HL-60 (cell line): ENCODE measurements around the gene B9D2.
"Not testable (repeated sequence)": the region's sequence is repeated elsewhere in the genome, so short reads cannot be mapped to it uniquely, and the experiment has no call there.

Source experiments
- DNase-seq, 2 experiments: peaks; one replicate each; pipeline ENCODE4 v3.0.0-alpha.2; 2010 to 2020; ENCODE audit warnings: low read depth in 1 of 2, low spot score in 1 of 2
- H3K27ac ChIP-seq: fragments of 250-450 bp; sonication (Bioruptor Pico); replicated peaks from 2 replicates; pipeline ENCODE4 v1.5.1; 2020; ENCODE audit warnings: mild to moderate bottlenecking, moderate library complexity
- H3K27me3 ChIP-seq: fragments of 250-450 bp; sonication (Bioruptor Pico); 2 replicates; pipeline ENCODE4 v1.5.1; 2021; ENCODE audit warnings: mild to moderate bottlenecking, moderate library complexity; ENCODE audit not compliant: insufficient read depth, poor library complexity, severe bottlenecking
- H3K4me3 ChIP-seq: replicated peaks from 2 replicates; pipeline ENCODE4 v1.5.1; 2011; ENCODE audit warnings: mild to moderate bottlenecking, control low read depth, low read length; ENCODE audit not compliant: insufficient read depth
- CTCF ChIP-seq: IDR thresholded peaks from one replicate; pipeline ENCODE4 v1.5.1; 2011; ENCODE audit warnings: low read length, control low read depth, inconsistent platforms; ENCODE audit not compliant: insufficient read depth
- GABPA ChIP-seq: IDR thresholded peaks from 2 replicates; pipeline ENCODE4 v1.6.1; 2012; ENCODE audit warnings: low read depth
- POLR2AphosphoS5 ChIP-seq: IDR thresholded peaks from 2 replicates; pipeline ENCODE4 v1.6.1; 2012; ENCODE audit warnings: low read depth
- SPI1 ChIP-seq: IDR thresholded peaks from 2 replicates; pipeline ENCODE4 v1.6.1; 2012; ENCODE audit warnings: low read depth, mild to moderate bottlenecking, borderline replicate concordance
- TF ChIP-seq, protein P1 (sequence below): IDR thresholded peaks from 2 replicates; pipeline ENCODE4 v1.6.1; 2012; ENCODE audit warnings: low read depth; ENCODE audit not compliant: insufficient replicate concordance

The B9D2 gene

GRCh38 chr19:41386442-41386841, 22.5 kb upstream of the B9D2 start:
- TF ChIP-seq SPI1: no peak
- no peak for TF ChIP-seq CTCF
- TF ChIP-seq POLR2AphosphoS5: no peak
- TF ChIP-seq, protein P1, sequence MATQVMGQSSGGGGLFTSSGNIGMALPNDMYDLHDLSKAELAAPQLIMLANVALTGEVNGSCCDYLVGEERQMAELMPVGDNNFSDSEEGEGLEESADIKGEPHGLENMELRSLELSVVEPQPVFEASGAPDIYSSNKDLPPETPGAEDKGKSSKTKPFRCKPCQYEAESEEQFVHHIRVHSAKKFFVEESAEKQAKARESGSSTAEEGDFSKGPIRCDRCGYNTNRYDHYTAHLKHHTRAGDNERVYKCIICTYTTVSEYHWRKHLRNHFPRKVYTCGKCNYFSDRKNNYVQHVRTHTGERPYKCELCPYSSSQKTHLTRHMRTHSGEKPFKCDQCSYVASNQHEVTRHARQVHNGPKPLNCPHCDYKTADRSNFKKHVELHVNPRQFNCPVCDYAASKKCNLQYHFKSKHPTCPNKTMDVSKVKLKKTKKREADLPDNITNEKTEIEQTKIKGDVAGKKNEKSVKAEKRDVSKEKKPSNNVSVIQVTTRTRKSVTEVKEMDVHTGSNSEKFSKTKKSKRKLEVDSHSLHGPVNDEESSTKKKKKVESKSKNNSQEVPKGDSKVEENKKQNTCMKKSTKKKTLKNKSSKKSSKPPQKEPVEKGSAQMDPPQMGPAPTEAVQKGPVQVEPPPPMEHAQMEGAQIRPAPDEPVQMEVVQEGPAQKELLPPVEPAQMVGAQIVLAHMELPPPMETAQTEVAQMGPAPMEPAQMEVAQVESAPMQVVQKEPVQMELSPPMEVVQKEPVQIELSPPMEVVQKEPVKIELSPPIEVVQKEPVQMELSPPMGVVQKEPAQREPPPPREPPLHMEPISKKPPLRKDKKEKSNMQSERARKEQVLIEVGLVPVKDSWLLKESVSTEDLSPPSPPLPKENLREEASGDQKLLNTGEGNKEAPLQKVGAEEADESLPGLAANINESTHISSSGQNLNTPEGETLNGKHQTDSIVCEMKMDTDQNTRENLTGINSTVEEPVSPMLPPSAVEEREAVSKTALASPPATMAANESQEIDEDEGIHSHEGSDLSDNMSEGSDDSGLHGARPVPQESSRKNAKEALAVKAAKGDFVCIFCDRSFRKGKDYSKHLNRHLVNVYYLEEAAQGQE: no peak
- TF ChIP-seq GABPA: no peak
- Histone ChIP-seq H3K27me3 (no peaks in the 10 kb centered on the region), H3K4me3 (no peak overlapping the region), H3K27ac (no peak overlapping the region; the same call in 1 of the 2 replicates)
- DNase-seq: no peak

- Histone ChIP-seq H3K4me3 (no peak overlapping the region), H3K27ac (no peak overlapping the region), H3K27me3 (no peaks in the 10 kb centered on the region)
- no peak for DNase-seq
- TF ChIP-seq, protein P1: no peak
- TF ChIP-seq POLR2AphosphoS5 (no peak), SPI1 (no peak), GABPA (no peak), CTCF (no peak)
Measured at GRCh38 chr19:41384351-41384750, 20.4 kb upstream of the B9D2 start.

DNA sequence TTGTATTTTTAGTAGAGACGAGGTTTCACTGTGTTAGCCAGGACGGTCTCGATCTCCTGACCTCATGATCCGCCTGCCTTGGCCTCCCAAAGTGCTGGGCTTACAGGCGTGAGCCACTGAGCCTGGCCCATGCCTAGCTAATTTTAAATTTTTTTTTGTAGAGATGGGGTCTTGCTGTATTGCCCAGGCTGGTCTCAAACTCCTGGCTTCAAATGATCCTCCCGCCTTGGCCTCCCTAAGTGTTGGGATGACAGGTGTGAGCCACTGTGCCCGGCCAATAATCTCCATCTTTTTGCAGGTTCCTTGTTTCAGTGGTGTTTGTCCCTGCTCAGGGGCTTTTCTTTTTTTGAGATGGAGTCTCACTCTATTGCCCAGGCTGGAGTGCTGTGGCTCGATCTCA, 17.6 kb upstream of the B9D2 start:
- H3K27ac ChIP-seq, DNase-seq, H3K27me3 ChIP-seq, H3K4me3 ChIP-seq: not testable (repeated sequence)

DNA sequence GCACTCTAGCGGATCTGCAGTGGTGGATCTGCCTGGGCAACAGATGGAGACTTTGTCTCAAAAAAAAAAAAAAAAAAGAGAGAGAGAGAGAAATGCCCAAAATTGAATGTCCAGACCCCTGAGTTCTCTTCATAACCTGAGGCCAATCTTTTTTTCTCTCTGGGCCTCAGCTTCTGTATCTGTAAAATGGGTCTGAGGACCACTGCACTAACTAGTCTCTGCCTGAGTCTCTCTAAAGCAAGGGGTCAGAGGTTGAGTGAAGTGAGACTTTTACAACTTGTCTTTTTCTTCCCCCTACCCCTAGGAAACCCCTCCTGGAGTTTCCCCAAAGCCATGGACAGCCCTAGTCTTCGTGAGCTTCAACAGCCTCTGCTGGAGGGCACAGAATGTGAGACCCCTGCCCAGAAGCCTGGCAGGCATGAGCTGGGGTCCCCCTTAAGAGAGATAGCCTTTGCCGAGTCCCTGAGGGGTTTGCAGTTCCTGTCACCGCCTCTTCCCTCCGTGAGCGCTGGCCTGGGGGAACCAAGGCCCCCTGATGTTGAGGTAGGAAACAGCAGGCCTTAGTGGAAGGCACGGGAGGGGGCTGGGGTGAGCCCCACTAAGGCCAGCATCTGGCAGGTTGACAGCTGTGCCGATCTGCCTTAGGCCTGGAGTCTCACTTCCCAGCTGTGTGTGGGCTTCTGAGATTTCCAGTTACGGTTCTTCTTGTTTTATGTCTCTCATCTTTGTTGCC, 14.2 kb upstream of the B9D2 start:
- H3K4me3 ChIP-seq: no peak overlapping the region
- DNase-seq: no peak
- no peak overlapping the region for H3K27ac ChIP-seq
- no peaks in the 10 kb centered on the region for H3K27me3 ChIP-seq
- TF ChIP-seq SPI1 (no peak), CTCF (no peak), POLR2AphosphoS5 (no peak), GABPA (no peak)
- TF ChIP-seq, protein P1: no peak
